Stimulated activated CD4-positive, alpha-beta T cell treated with anti-CD3 and anti-CD28 coated beads, Interleukin-12 subunit alpha, Interleukin-12 subunit beta, amount 100 ng/mL, for 4 hours (primary cell): ENCODE results near the gene PRXL2A.
"Not testable (repeated sequence)": the region's sequence is repeated elsewhere in the genome, so short reads cannot be mapped to it uniquely, and the experiment has no call there.

Experiments
- DNase-seq: peaks from one replicate; pipeline ENCODE4 v3.0.0-alpha.2; 2020

The PRXL2A gene

GRCh38 chr10:80462299-80462980 is 54.1 kb downstream of the PRXL2A start:
- DNase-seq = no peak

GRCh38 chr10:80462981-80463741 is 54.8 kb downstream of the PRXL2A start:
- DNase-seq = no peak

DNA sequence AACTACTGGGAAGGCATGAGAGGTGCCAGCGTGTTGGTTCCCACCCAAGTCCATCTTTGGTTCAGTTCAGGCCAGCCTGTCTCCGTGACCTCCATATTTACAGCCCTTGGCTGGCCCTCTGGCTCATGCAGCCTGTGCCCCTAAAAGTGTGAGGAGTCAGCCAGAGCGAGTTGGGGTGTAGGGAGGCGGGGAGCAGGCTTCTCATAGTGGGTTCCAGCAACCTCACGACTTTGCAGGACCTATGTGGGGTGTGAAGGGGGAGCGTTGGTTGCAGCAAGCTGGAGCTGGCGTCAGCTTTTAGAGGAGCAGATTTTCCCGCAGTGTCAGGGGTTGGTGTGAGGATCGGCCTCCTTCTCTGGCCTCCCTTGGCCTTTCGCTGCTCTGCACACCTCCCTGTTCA is 55.5 kb downstream of the PRXL2A start:
- DNase-seq = no peak

GRCh38 chr10:80464557-80465450 is 56.5 kb downstream of the PRXL2A start:
- no peak for DNase-seq

DNA sequence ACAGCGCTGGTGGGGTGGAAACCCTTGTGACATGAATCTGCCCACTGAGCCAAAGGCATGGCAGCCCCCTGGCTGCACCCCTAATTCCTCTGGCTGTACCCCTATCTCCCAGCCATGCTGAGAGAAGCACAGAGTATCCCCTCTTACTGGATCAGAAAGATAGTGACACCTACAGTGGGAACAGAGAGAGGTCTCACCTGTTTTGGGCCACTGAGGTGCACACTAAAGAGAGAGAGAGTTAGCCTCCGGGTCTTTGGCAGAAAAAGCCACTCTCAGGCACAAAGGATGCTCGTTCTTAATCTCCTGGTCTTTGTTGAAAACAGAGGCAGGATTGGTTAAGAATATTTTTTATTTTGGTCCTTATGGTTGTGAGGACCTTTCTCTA is 57.1 kb downstream of the PRXL2A start:
- DNase-seq = no peak

DNA sequence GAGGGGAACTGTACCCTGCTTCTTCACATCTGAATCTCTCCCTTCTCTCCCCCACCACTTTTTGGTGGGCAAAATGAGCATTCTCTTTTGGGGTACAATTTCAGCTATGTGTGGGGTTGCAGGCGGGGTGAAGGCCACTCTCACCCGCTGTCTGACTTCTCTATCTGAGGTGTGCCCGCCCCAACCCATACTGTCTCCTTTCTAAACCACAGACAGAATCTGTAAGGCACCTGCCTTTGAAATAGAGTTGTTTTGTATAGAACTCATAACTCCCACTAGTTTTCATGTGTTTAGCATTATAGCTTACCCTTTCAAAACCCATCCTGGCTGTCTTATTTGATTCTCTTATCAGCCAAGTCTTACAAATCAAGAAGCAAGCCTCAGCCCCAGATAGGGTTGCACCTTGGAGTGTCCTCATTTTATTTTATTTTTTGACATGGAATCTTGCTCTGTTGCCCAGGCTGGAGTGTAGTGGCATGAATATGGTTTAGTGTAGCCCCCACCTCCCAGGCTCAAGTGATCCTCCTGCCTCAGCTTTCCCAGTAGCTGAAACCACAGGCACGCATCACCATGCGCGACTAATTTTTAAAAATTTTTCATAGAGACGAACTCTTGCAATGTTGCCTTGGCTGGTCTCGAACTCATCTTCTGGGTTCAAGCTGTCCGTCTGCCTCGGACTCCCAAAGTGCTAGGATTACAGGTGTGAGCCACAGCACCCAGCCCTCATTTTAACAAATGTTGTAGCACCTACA is 57.7 kb downstream of the PRXL2A start:
- no peak for DNase-seq

- DNase-seq = no peak
These were observed 58.5 kb downstream of the PRXL2A start for GRCh38 chr10:80466724-80467326.

DNA sequence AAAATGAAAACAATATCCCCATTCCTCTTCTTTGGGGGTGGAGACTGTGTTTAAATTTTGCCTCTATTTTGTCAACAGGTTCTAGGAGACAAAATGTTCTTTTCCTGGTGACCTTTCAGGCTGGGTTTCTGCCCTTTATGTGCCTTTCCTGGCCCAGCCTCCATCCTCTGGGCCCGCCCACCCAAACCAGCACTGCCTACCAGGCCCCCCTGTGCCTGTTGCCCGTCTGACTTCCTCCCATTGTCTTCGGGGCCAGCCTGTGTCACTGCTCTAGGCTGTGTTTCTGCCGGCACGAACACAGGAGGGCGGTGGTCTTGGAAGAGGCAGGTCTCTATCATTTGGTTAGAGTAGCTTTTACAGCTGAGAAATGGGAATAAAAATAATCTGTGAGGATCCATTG is 59.7 kb downstream of the PRXL2A start:
- peak; percentile 48 for DNase-seq

DNA sequence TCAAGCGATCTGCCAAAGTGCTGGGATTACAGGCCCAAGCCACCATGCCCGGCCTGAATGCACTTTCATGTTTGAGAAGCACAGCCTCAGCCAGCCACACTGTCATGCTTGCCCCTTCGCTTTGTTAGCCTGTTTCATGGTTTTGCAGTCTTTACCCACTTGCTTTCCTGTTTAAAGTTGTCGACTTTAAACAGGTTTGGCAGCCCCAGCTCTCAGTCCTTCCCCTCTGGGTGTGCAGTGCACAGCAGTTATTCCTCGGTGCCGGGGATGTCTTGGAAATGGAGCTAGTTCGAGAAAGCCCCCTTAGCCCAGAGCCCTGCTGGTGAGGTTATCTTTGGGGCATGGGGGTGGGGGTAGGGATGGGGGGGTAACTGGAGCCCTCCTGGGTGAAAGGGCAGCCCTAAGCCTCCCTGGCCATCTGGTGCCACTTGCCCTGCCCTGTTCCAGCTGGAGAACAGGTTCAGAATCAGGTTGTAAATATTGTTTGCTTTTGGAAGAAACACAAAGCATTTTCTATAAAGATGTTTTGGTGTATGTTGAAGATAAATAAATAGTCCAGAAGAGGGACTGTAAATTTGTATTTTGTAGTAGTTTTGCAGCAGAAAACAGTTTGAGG is 60.6 kb downstream of the PRXL2A start:
- DNase-seq = no peak

- DNase-seq = no peak
These were observed 61.9 kb downstream of the PRXL2A start for GRCh38 chr10:80470266-80470665.

- DNase-seq = no peak
These were observed 62.6 kb downstream of the PRXL2A start for GRCh38 chr10:80471001-80471400.

GRCh38 chr10:80471715-80472233 is 63.4 kb downstream of the PRXL2A start:
- DNase-seq = peak; percentile 39

- no peak for DNase-seq
These were observed 64.1 kb downstream of the PRXL2A start for GRCh38 chr10:80472234-80473095.

DNA sequence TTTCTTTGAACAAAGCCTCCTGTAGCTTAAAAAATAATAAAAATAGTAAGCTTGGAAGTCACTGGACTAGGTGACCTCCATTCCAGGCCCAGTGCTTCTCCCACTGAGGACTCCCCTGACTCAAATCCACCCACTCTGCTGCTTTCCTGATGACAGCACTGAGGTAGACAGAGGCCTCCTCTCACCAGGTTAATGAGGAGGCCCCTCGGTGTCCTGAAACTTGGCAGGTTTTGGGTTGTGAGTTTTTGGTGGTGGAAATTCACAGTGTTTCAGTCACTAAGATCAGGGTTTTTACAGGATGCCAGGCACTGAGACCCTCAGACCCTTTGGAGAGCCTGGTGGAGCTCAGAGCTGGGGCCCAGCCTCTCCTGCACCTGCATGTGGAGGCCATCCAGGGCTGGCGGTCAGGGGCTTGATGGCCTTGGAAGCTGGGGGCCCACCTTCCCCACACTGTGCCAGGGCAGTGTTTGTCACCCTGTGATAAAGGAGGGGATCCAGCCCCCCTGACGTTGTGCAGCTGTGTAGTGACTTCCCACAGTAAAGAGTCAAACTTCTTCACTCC is 64.8 kb downstream of the PRXL2A start:
- DNase-seq = no peak

GRCh38 chr10:80473692-80474596 is 65.6 kb downstream of the PRXL2A start:
- no peak for DNase-seq

- no peak for DNase-seq
These were observed 66.2 kb downstream of the PRXL2A start for GRCh38 chr10:80474597-80474910.

- no peak for DNase-seq
These were observed 66.6 kb downstream of the PRXL2A start for GRCh38 chr10:80474941-80475340.

GRCh38 chr10:80475641-80476040 is 67.3 kb downstream of the PRXL2A start:
- DNase-seq = not testable (repeated sequence)

- no peak for DNase-seq
These were observed 68.3 kb downstream of the PRXL2A start for GRCh38 chr10:80476685-80477084.
